HepG2 (cell line): ENCODE data around the gene TPST1. TPM values are rescaled to one million over a fixed set of nuclear protein-coding genes. Genes with fewer than 3 reads are reported as not detected.

ENCODE experiments used
- ATF7-NPFF ChIP-seq: sonication (generic); formaldehyde crosslinking; IDR thresholded peaks from 2 replicates; pipeline ENCODE4 v1.8.1; 2023; ENCODE audit warnings: mild to moderate bottlenecking, low read depth, missing genetic modification reagents, moderate library complexity
- CENPBD1 ChIP-seq: sonication (generic); formaldehyde crosslinking; IDR thresholded peaks from 2 replicates; pipeline ENCODE4 v1.8.0; 2022; ENCODE audit warnings: missing genetic modification reagents, low read depth, mild to moderate bottlenecking, borderline replicate concordance
- GPBP1L1 ChIP-seq: sonication (generic); formaldehyde crosslinking; IDR thresholded peaks from 2 replicates; pipeline ENCODE4 v1.5.0; 2020; ENCODE audit warnings: mild to moderate bottlenecking, missing genetic modification reagents
- JDP2 ChIP-seq: sonication (generic); formaldehyde crosslinking; IDR thresholded peaks from 2 replicates; pipeline ENCODE4 v1.8.1; 2022; ENCODE audit warnings: missing genetic modification reagents, borderline replicate concordance
- KAT8 ChIP-seq: IDR thresholded peaks from 2 replicates; pipeline ENCODE4 v1.6.1; 2016; ENCODE audit warnings: missing genetic modification reagents, missing compliant biosample characterization
- RERE ChIP-seq: IDR thresholded peaks from 2 replicates; pipeline ENCODE4 v1.6.1; 2016; ENCODE audit warnings: low read depth, missing genetic modification reagents, missing compliant biosample characterization
- SIX4 ChIP-seq: sonication (generic); formaldehyde crosslinking; IDR thresholded peaks from 2 replicates; pipeline ENCODE4 v1.4.0; 2020; ENCODE audit warnings: missing genetic modification reagents
- SRSF1 ChIP-seq: fragments of 200-400 bp; formaldehyde crosslinking; optimal IDR thresholded peaks from 2 replicates; pipeline ENCODE3; 2017; ENCODE audit warnings: mild to moderate bottlenecking, low read depth, low read length, moderate library complexity
- THAP9 ChIP-seq: sonication (generic); formaldehyde crosslinking; IDR thresholded peaks from 2 replicates; pipeline ENCODE4; 2020; ENCODE audit warnings: missing genetic modification reagents, mild to moderate bottlenecking, borderline replicate concordance
- ZBTB21 ChIP-seq: sonication (generic); formaldehyde crosslinking; IDR thresholded peaks from 2 replicates; pipeline ENCODE4 v1.4.0; 2020; ENCODE audit warnings: missing genetic modification reagents
- ZFAT ChIP-seq: sonication (generic); formaldehyde crosslinking; conservative IDR thresholded peaks from 2 replicates; pipeline ENCODE4 v1.8.1; 2023; ENCODE audit warnings: missing genetic modification reagents, inconsistent platforms
- ZFP90 ChIP-seq: sonication (generic); formaldehyde crosslinking; IDR thresholded peaks from 2 replicates; pipeline ENCODE4 v1.8.0; 2022; ENCODE audit warnings: missing genetic modification reagents, mild to moderate bottlenecking, inconsistent platforms, borderline replicate concordance
- ZNF232 ChIP-seq: sonication (generic); formaldehyde crosslinking; IDR thresholded peaks from 2 replicates; pipeline ENCODE4 v1.4.0; 2020; ENCODE audit warnings: missing genetic modification reagents, borderline replicate concordance
- ZNF280B ChIP-seq: sonication (generic); formaldehyde crosslinking; IDR thresholded peaks from 2 replicates; pipeline ENCODE4 v1.5.0; 2020; ENCODE audit warnings: missing genetic modification reagents, mild to moderate bottlenecking, borderline replicate concordance
- ZNF580 ChIP-seq: IDR thresholded peaks from 2 replicates; pipeline ENCODE4 v1.6.1; 2016; ENCODE audit warnings: low read depth, borderline replicate concordance
- polyA plus RNA-seq, 8 experiments: library from polyadenylated mRNA; depleted of rRNA in 3 of 8; stranded (reverse) in 7 of 8; unstranded in 1 of 8; fragments of >200 nt; fragmentation: Illumina TruSeq in 4 of 8; extraction: Trizol in 4 of 8; gene quantifications; 2 replicates each; pipeline versions ENCODE4 v1.2.1 to v1.2.3, GENCODE V29; 2011 to 2016; ENCODE audit warnings: low read depth in 4 of 8, missing spikeins in 1 of 8, mixed read lengths in 1 of 8; ENCODE audit not compliant: insufficient read depth in 1 of 8
- total RNA-seq, 5 experiments: library from RNA; depleted of rRNA; stranded (reverse); fragments of >200 nt; fragmentation: Illumina TruSeq; extraction: Trizol; gene quantifications; 2 replicates each; pipeline ENCODE4 v1.2.3, GENCODE V29; 2016; ENCODE audit warnings: low read depth in 1 of 5

The TPST1 gene
- total and polyA plus RNA-seq, 2 of the 13 experiments (the other 11 are each of a cell fraction or from before 2014, with no cell fraction given), result 24.3 to 34.1 TPM

GRCh38 chr7:66170309-66171231 is 34.6 kb upstream of the TPST1 start (continued):
- no peak for TF ChIP-seq ATF7-NPFF (CRISPR knock-in tag)
- peak; percentile 59 for TF ChIP-seq KAT8 (CRISPR knock-in tag)
- TF ChIP-seq ZFP90 (CRISPR knock-in tag), result peak; percentile 44; the same call in 1 of the 2 replicates
- TF ChIP-seq GPBP1L1 (CRISPR knock-in tag), result no peak
- peak; percentile 57; the same call in 1 of the 2 replicates for TF ChIP-seq THAP9
- TF ChIP-seq CENPBD1 (CRISPR knock-in tag), result no peak
- no peak for TF ChIP-seq ZNF280B
- TF ChIP-seq JDP2 (CRISPR knock-in tag), result no peak
- no peak for TF ChIP-seq ZNF232
- TF ChIP-seq RERE (CRISPR knock-in tag), result no peak
- TF ChIP-seq SRSF1, result no peak
- TF ChIP-seq ZNF580, result no peak
- TF ChIP-seq ZFAT (CRISPR knock-in tag), result no peak
- TF ChIP-seq SIX4 (CRISPR knock-in tag), result peak; percentile 76
- no peak for TF ChIP-seq ZBTB21
